ENCODE data around the gene HSCB. TPM values are rescaled to one million over a fixed set of nuclear protein-coding genes. Genes with fewer than 3 reads are reported as not detected.

The HSCB gene
- total RNA-seq, 1 donor from 2014 or later = 5.4 TPM

DNA sequence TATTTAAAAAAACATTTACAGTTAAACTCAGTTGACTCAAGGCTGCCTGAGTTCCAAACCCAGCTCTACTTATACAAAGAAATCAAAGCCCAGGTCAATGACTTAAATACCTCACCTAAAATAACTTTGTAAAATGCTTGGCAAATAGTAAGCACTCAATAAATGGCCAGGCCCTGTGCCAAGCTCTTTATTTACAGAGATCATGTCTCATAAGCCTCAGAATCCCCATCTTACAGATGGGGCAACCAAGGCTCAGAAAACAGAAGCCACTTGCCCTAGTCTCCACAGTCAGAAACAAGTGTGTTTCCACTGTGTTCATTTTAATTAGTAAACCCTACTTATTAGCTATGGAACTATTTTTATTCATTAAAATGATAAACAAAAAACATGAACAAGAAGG, 31.7 kb upstream of the HSCB start:
- Mint-ChIP-seq H3K4me3 (ENCODE audit: unreplicated experiment) (no peak overlapping the region), H3K27ac (ENCODE audit: unreplicated experiment) (no peak overlapping the region), H3K9me3 (ENCODE audit: unreplicated experiment) (no peaks in the 10 kb centered on the region), H3K36me3 (ENCODE audit: unreplicated experiment) (no peaks in the 10 kb centered on the region), H3K27me3 (ENCODE audit: unreplicated experiment) (no peaks in the 10 kb centered on the region), H3K4me1 (ENCODE audit: low read depth, unreplicated experiment) (no peaks in the 10 kb centered on the region)
- no peak for DNase-seq
- TF ChIP-seq CTCF (IDR thresholded peaks at IDR 0.05; ENCODE audit: partially characterized antibody, unreplicated experiment) = no peak

DNA sequence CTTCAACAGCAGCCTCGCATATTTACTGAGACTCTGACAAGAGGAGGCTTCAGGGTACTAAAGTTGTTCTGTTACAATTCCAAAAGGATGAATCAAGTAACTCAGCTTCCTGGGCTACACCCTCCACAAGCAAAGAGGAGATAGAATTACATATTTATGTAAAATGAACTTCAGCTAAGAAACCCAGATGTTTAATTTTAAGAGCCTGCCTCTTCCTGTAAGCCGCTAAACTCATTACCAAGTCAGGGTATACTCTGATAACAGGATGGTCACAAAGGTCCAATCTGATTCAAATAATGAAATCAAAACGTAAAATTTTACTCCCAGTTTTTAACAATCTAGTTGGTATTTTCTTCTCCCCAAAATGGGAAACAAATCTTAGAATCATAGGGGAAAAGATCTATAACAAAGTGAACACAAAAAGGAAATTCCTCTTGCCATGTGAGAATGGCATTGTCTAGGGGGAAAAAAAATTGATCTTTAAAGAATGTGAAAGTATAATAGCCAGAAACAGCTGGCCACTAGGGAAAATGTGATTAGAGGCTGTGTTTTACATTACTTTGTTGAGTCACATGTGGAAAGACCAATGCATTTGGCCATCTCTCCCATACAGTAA, 31.2 kb upstream of the HSCB start:
- DNase-seq = no peak
- Mint-ChIP-seq H3K4me1 (ENCODE audit: low read depth, unreplicated experiment) (no peaks in the 10 kb centered on the region), H3K9me3 (ENCODE audit: unreplicated experiment) (no peaks in the 10 kb centered on the region), H3K27ac (ENCODE audit: unreplicated experiment) (no peak overlapping the region), H3K27me3 (ENCODE audit: unreplicated experiment) (no peaks in the 10 kb centered on the region), H3K4me3 (ENCODE audit: unreplicated experiment) (no peak overlapping the region), H3K36me3 (ENCODE audit: unreplicated experiment) (no peaks in the 10 kb centered on the region)
- TF ChIP-seq CTCF (IDR thresholded peaks at IDR 0.05; ENCODE audit: partially characterized antibody, unreplicated experiment) = no peak

DNA sequence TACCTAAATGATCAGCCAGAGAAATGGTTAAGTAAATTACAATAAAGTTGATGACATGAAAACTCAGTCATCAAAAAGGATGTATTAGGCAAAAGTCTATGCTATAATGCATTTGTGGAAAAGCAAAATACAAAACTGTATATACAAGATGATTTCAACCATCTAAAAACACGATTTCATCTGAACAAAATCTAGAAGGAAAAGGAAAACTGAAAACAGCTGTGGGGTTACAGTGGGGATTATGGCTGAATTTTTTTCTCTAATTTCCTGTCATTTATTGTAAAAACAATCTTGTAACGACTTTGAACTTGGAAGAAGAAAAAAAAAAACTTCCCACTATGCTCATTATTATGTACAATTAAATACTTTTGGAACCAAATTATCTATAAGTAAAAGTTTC, 30.5 kb upstream of the HSCB start:
- DNase-seq = no peak
- TF ChIP-seq CTCF (IDR thresholded peaks at IDR 0.05; ENCODE audit: partially characterized antibody, unreplicated experiment) = no peak
- H3K9me3 Mint-ChIP-seq (ENCODE audit: unreplicated experiment) = no peaks in the 10 kb centered on the region
- H3K4me1 Mint-ChIP-seq (ENCODE audit: low read depth, unreplicated experiment) = no peaks in the 10 kb centered on the region
- H3K36me3 Mint-ChIP-seq (ENCODE audit: unreplicated experiment) = no peaks in the 10 kb centered on the region
- no peaks in the 10 kb centered on the region for H3K27me3 Mint-ChIP-seq (ENCODE audit: unreplicated experiment)
- no peak overlapping the region for H3K27ac Mint-ChIP-seq (ENCODE audit: unreplicated experiment)
- no peak overlapping the region for H3K4me3 Mint-ChIP-seq (ENCODE audit: unreplicated experiment)

- Mint-ChIP-seq H3K4me3 (ENCODE audit: unreplicated experiment) (no peak overlapping the region), H3K9me3 (ENCODE audit: unreplicated experiment) (no peaks in the 10 kb centered on the region), H3K36me3 (ENCODE audit: unreplicated experiment) (no peaks in the 10 kb centered on the region), H3K27ac (ENCODE audit: unreplicated experiment) (no peak overlapping the region), H3K27me3 (ENCODE audit: unreplicated experiment) (no peaks in the 10 kb centered on the region), H3K4me1 (ENCODE audit: low read depth, unreplicated experiment) (no peaks in the 10 kb centered on the region)
- no peak for TF ChIP-seq CTCF (IDR thresholded peaks at IDR 0.05; ENCODE audit: partially characterized antibody, unreplicated experiment)
- DNase-seq = no peak
Observed at GRCh38 chr22:28711820-28712777, 29.7 kb upstream of the HSCB start.
